Measurements from ENCODE around the gene ADAMTS2. TPM values are rescaled to one million over a fixed set of nuclear protein-coding genes. Genes with fewer than 3 reads are reported as not detected.
A peak's percentile ranks its signal among the peaks of the same experiment; 100 is the strongest.

ADAMTS2 gene
- total and polyA plus RNA-seq, 2 of the 4 experiments (the other 2 are of a cell fraction): 19.0 to 58.8 TPM

GRCh38 chr5:179317411-179318220, 27.6 kb downstream of the ADAMTS2 start:
- ChIA-PET POLR2A (ENCODE audit: unreplicated experiment) (no interaction called here), CTCF (no interaction called here)
- peak overlapping the region; percentile 39; the same call in 1 of the 2 replicates for H3K4ac ChIP-seq (ENCODE audit: low read depth, low read length)
- H3K4me2 ChIP-seq (ENCODE audit: low read depth, low read length): no peak overlapping the region
- no peak for TF ChIP-seq USF2 (IDR thresholded peaks at IDR 0.05; ENCODE audit: low read depth, low read length)
- TF ChIP-seq CHD1 (IDR thresholded peaks at IDR 0.05; ENCODE audit: low read depth, low read length): no peak
- no peak for TF ChIP-seq SMC3 (IDR thresholded peaks at IDR 0.05; ENCODE audit: low read depth, low read length)
- TF ChIP-seq CEBPB (IDR thresholded peaks at IDR 0.05; ENCODE audit: low read depth, low read length): no peak
- TF ChIP-seq MXI1 (IDR thresholded peaks at IDR 0.05; ENCODE audit: borderline replicate concordance, low read depth, low read length): no peak
- TF ChIP-seq MAFK (IDR thresholded peaks at IDR 0.05; ENCODE audit: low read depth, low read length): no peak
- no peak overlapping the region for H3K56ac ChIP-seq (ENCODE audit: extremely low read depth, insufficient read depth, low read length)
- H3K9me3 ChIP-seq (ENCODE audit: control insufficient read depth, insufficient read depth, low read length): peaks cover under 1% of the 10 kb centered on the region
- 77% methylated on average over 8 of the region's 19 CpGs; no CpG with 5 or more reads in 1 of the 2 experiments for WGBS, 2 experiments (ENCODE audit: extremely low coverage in 2 of 2, insufficient read length in 1 of 2)
- H3K27me3 ChIP-seq (ENCODE audit: control insufficient read depth, insufficient read depth, low read length): no peaks in the 10 kb centered on the region
- H2AK9ac ChIP-seq (replicated peaks; ENCODE audit: low read depth, low read length, poor library complexity): no peak overlapping the region
- H2BK5ac ChIP-seq (ENCODE audit: low read depth, low read length, poor library complexity, severe bottlenecking): no peak overlapping the region
- no peak overlapping the region for H2BK120ac ChIP-seq (ENCODE audit: low read depth, low read length)
- in situ Hi-C loops (cut with MboI; ENCODE audit: low sequenced_read_pairs) (no loop called here), intact Hi-C loops (cut with micrococcal nuclease) (no loop called here), dilution Hi-C loops (cut with HindIII; ENCODE audit: low sequenced_read_pairs, unreplicated experiment) (no loop called here)
- H3K23ac ChIP-seq (ENCODE audit: low read depth, low read length): no peak overlapping the region
- no TSS peak for BruUV-seq (replicated peaks)
- H3K18ac ChIP-seq (ENCODE audit: low read depth, low read length): no peak overlapping the region
- H3K9me1 ChIP-seq (ENCODE audit: insufficient read depth, low read length): peaks cover 36% of the 10 kb centered on the region
- no peaks in the 10 kb centered on the region; the same call in 1 of the 2 replicates for H3K36me3 ChIP-seq (ENCODE audit: control insufficient read depth, insufficient read depth, low read length)
- H4K20me1 ChIP-seq (ENCODE audit: insufficient read depth, low read length): peaks cover 19% of the 10 kb centered on the region
- no peak overlapping the region for H3K4me3 ChIP-seq (ENCODE audit: insufficient read depth, low read depth, low read length)
- peaks cover 22 to 86% of the 10 kb centered on the region in 2 experiments for H3K79me1 ChIP-seq (ENCODE audit: low read depth in 1 of 2, low read length in 2 of 2)
- H3K27ac ChIP-seq (ENCODE audit: insufficient read depth, low read length): no peak overlapping the region
- no peak overlapping the region for H3K9ac ChIP-seq (ENCODE audit: low read depth, low read length)
- H3K4me1 ChIP-seq (ENCODE audit: control insufficient read depth, insufficient read depth, low read length): peaks cover 23% of the 10 kb centered on the region
- no peak overlapping the region for H2AFZ ChIP-seq (replicated peaks; ENCODE audit: low read length, poor library complexity)
- no peak overlapping the region; the same call in 2 of the 3 replicates for H2BK15ac ChIP-seq (ENCODE audit: low read depth, low read length)
- no peak overlapping the region for H4K91ac ChIP-seq (ENCODE audit: insufficient read depth, low read depth, low read length)
- H2AK5ac ChIP-seq (ENCODE audit: low read depth, low read length): peak overlapping the region; percentile 37
- H2BK20ac ChIP-seq (ENCODE audit: low read depth, low read length): no peak overlapping the region
- H3K14ac ChIP-seq (replicated peaks; ENCODE audit: low read depth, low read length): no peak overlapping the region
- DNase-seq: no peak
- no peak overlapping the region for H4K8ac ChIP-seq (ENCODE audit: low read depth in 2 of 2, low read length in 2 of 2)
- H4K5ac ChIP-seq (ENCODE audit: low read depth, low read length): no peak overlapping the region
- ATAC-seq (ENCODE audit: low read depth): no peak
